Body of pancreas (tissue), 4 donors: ENCODE data around the gene EPHB1.

ENCODE experiments used
- POLR2A ChIP-seq, 3 donors: fragments of 450-650 bp; IDR thresholded peaks; one replicate each; pipeline ENCODE4 v1.6.1; 2016; ENCODE audit warnings: antibody characterized with exemption in 3 of 3, mild to moderate bottlenecking in 2 of 3
- TF ChIP-seq, protein P1 (sequence below), 7 experiments: fragments of 450-650 bp in 4 of 7; fragments of 200-600 bp in 3 of 7; sonication (generic) in 3 of 7; IDR thresholded peaks; one replicate each; pipeline ENCODE4 v1.5.1; 2016 to 2019; ENCODE audit warnings: antibody characterized with exemption in 7 of 7

DNA sequence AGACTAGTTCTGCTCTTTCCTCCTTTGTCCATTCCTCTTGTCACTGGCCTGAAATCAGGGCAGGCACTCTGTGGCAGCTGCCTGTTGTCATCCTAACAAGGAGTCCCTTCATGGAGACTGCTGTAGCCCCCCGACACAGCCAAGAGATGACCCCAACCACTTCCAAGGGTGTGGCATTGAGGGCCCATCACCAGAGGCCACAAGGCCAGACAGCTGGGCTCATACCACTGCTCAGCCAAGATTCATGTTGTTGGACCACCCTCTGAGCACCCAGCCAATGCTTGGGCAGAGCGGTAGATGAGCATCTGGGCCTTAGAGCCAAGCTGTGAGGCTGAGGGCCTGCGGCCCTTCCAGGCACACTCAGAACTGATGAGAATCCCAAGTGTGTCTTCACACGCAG, 85.4 kb downstream of the EPHB1 start:
- TF ChIP-seq, protein P1, sequence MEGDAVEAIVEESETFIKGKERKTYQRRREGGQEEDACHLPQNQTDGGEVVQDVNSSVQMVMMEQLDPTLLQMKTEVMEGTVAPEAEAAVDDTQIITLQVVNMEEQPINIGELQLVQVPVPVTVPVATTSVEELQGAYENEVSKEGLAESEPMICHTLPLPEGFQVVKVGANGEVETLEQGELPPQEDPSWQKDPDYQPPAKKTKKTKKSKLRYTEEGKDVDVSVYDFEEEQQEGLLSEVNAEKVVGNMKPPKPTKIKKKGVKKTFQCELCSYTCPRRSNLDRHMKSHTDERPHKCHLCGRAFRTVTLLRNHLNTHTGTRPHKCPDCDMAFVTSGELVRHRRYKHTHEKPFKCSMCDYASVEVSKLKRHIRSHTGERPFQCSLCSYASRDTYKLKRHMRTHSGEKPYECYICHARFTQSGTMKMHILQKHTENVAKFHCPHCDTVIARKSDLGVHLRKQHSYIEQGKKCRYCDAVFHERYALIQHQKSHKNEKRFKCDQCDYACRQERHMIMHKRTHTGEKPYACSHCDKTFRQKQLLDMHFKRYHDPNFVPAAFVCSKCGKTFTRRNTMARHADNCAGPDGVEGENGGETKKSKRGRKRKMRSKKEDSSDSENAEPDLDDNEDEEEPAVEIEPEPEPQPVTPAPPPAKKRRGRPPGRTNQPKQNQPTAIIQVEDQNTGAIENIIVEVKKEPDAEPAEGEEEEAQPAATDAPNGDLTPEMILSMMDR (IDR thresholded peaks at IDR 0.05): no peak
- TF ChIP-seq POLR2A (IDR thresholded peaks at IDR 0.05): no peak
